Mononuclear cell (primary cell): ENCODE results near the gene CSRP2. TPM values are rescaled to one million over a fixed set of nuclear protein-coding genes. Genes with fewer than 3 reads are reported as not detected.

Source experiments
- H3K27me3 ChIP-seq: 2 replicates; pipeline ENCODE4 v1.6.0; 2011; ENCODE audit warnings: low read length, control low read depth; ENCODE audit not compliant: insufficient read depth
- H3K4me1 ChIP-seq: 2 replicates; pipeline ENCODE4 v1.5.1; 2011; ENCODE audit warnings: mild to moderate bottlenecking, low read length, control low read depth; ENCODE audit not compliant: insufficient read depth
- H3K4me3 ChIP-seq: 2 replicates; pipeline ENCODE4 v1.5.1; 2011; ENCODE audit warnings: mild to moderate bottlenecking, low read length, moderate library complexity
- H3K9me3 ChIP-seq: 2 replicates; pipeline ENCODE4 v1.5.1; 2011; ENCODE audit warnings: low read depth, mild to moderate bottlenecking, control low read depth, low read length
- total RNA-seq: library from RNA; depleted of rRNA; stranded (reverse); fragments of >200 nt; gene quantifications from one replicate; pipeline ENCODE4 v1.2.3, GENCODE V29; 2012

CSRP2 gene
- total RNA-seq, 1 donor, result 0.21 TPM

DNA sequence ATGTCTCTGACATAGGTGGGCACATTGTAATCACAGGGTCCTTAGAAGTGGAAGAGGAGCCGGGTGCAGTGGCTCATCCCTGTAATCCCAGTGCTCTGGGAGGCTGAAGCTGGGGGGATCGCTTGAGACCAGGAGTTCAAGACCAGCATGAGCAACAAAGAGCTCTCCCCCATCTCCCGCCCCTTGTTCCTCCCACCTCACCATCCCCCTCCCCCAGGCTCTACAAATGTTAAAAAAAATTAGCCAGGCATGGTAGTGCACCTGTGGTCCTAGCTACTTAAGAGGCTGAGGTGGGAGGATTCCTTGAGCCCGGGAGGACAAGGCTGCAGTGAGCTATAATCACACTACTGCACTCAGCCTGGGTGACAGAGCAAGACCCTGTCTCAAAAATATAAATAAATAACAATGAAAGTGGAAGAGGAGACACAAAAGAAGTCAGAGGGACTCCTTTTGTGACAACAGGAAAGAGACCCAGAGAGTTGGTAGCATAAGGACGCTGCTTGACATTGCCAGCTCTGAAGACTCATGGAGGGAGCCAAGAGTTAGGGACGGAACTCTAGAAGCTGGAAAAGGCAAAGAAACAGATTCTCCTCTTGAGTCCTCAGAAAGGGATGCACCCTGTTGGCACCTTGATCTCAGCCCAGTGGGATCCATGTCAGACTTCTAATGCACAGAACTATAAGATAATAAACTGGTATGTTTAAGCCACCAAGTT lies 29.6 kb upstream of the CSRP2 start:
- Histone ChIP-seq H3K4me1 (no peaks in the 10 kb centered on the region), H3K4me3 (no peak overlapping the region), H3K9me3 (no peaks in the 10 kb centered on the region), H3K27me3 (no peaks in the 10 kb centered on the region)

DNA sequence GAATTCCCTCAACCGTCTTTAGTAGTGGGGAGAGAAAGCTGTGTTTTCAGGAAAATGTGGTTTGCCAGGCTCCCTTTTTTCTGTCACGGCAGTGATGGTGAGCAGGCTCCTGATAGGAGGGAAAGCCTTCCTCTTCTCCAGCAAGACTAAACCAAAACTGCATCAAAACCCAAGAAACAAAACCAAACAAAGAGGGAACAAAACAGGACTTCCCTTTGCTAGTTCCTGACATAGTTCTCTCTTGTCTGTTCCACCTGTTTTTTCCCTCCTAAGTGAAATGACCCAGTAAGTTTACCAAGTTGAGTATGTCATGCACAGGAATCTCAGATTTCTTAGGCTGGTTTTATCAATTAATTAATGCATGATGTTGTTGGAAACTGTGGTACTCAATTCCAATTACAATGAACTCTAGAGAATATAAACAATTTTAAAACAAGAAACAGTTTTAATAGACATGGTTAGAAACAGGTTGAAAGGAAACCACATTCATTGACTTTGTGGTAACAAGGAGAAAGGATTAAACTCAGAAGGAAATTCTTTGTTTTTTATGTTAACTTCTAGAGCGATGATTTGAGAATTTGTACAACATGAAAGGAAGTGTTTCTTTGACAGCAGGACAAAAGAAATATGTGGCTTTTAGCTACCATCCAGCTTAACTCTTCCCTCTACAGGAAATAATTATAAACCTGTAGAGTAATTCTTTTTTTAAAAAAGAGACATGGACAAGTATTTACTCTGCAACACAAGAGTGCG lies 23.0 kb upstream of the CSRP2 start:
- H3K9me3 ChIP-seq, result no peaks in the 10 kb centered on the region
- H3K4me3 ChIP-seq, result no peak overlapping the region
- H3K4me1 ChIP-seq, result peaks cover 4% of the 10 kb centered on the region
- no peaks in the 10 kb centered on the region for H3K27me3 ChIP-seq

DNA sequence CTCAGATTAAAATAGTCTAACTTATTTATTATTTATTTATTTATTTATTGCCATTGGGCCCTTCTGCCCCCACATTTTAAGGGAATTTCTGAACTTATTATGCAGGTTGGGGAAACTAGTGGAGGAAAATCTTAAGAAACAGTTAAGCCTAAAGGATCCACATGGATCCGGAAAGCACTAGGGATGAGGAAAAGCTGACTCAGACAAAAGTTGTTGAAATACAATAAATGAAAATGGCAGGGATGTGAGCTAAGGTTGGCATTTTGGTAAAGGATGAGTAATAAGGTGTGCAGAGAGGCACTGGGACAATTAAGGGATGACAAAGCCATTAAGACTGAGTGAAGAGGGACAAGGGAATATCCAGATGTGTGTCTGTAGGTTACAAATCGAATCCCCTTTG lies 20.7 kb upstream of the CSRP2 start:
- Histone ChIP-seq H3K4me1 (peaks cover 4% of the 10 kb centered on the region), H3K27me3 (no peaks in the 10 kb centered on the region), H3K4me3 (no peak overlapping the region), H3K9me3 (no peaks in the 10 kb centered on the region)

DNA sequence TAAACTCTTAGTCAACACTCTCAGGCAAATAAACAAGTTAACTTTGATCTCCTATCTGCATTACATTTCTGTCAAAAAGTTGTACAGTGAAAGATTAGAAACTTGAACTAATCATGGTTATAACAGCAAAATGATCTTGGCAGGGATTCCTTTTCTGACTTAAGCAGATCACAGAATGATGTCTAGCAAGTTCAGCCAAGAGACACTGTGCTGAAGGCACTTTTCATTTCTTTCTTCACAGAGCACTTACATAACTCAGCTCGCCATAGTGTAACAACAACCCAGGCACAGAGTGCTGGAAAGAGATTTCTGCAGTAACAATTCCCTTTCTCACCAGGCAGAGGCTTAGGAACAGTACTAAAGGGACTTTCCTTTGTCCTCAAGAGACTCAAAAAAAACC lies 19.6 kb upstream of the CSRP2 start:
- Histone ChIP-seq H3K4me3 (no peak overlapping the region), H3K4me1 (peaks cover 4% of the 10 kb centered on the region)

DNA sequence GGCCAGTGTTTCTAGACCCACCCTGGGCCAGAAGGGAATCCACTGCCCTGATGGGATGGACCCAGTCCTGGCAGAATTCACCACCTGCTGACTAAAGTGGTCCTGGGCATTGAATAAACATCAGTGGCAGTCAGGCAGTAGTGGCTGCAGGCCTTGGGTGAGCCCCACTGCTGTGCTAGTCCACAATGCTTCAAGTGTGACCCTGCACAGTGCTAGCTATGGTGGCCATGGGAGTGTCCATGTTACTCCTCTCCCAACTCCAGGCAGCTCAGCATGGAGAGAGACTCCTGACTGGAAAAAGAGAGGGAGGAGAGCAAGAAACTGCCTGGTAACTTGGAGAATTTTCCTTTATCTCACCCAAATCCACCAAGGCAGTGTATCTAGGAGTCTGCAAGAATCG lies 17.5 kb upstream of the CSRP2 start:
- Histone ChIP-seq H3K4me1 (no peaks in the 10 kb centered on the region), H3K9me3 (no peaks in the 10 kb centered on the region), H3K4me3 (no peak overlapping the region), H3K27me3 (no peaks in the 10 kb centered on the region)

More for the DNA sequence above, 19.6 kb upstream of the CSRP2 start:
- no peaks in the 10 kb centered on the region for H3K27me3 ChIP-seq
- no peaks in the 10 kb centered on the region for H3K9me3 ChIP-seq

DNA sequence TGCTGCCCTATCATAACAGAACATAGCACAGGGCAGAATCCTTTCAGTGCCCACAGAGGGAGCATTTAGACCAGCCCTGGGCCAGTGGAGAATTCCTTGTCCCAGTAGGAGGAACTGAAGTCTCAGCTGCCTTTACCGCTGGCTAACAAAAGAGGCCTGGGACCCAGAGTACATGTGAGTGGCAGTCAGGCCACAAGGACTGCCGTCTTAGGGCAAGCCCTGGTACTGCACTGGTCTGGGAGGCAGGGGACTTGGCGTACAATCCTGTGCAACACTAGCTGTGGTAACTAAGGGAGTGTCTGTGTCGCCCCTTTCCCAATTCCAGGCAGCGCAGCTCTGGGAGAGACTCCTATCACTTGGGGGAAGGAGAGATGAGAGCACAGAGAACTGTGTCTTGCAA lies 17.0 kb upstream of the CSRP2 start:
- Histone ChIP-seq H3K4me3 (no peak overlapping the region), H3K9me3 (no peaks in the 10 kb centered on the region), H3K27me3 (no peaks in the 10 kb centered on the region), H3K4me1 (no peaks in the 10 kb centered on the region)

DNA sequence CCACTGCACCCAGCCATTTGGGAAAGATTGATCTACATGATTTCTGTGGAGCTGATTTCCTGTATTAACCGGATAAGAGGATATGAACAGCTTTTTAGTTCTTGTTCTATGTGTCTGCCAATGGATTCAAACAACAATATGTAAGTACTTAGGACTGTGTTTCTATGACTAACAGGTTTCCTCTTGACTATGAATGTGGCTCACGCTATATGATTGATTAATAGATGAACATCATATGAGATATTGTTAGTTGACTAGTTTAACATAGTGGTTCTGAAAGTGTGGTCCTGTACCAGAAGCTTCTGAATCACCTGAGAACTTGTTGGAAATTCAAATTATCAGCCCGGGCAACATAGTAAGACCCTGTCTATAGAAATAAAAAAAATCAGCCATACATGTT lies 12.8 kb upstream of the CSRP2 start:
- Histone ChIP-seq H3K27me3 (no peaks in the 10 kb centered on the region), H3K4me3 (no peak overlapping the region)

DNA sequence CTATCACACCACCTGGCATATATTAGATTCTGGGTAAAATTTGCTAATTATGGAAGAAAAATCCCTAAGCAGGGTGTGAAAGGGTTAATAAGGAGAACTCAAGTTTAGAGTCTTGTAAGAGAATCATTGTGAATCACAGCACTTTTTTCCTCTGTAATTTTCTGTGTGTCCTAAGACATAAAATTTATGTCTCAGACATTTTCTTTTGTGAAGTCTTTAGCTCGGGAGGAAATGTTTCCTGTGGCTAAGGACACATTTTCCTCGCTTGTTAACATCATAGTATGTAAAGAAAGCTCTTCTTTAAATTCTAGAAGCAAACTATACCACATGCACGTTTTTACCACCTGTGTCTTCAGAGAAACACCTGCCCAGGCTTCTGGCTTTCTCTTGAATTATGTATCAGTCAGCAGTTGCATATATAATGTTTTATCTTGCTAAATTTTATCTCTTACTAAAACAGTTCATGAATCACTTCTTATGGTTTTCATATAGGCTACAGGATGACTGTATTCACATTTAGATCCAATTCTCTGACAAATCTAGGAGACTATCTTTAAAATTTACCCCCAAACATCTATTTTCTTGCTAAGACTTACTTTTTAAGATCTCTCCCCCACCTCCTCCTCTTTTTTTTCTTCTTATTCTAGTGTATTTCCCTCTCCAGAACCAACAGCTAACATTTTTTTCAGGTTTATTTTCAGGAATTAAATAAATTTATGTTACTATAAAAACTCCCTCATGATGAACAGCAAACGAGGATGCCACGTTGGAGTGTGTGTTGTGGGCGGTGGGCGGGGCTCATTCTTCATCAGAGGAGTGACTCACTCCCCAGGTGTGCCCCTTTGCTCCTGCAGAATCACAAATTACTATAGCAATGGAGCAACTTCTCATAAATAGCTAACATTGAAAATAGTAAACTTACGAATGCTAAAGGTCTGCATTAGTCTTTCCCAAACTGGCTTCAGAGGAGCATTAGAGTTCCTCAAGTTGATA lies 11.6 kb upstream of the CSRP2 start:
- H3K4me3 ChIP-seq, result no peak overlapping the region
- no peaks in the 10 kb centered on the region for H3K27me3 ChIP-seq

More for the DNA sequence above, 12.8 kb upstream of the CSRP2 start:
- H3K9me3 ChIP-seq, result no peaks in the 10 kb centered on the region
- no peaks in the 10 kb centered on the region for H3K4me1 ChIP-seq

DNA sequence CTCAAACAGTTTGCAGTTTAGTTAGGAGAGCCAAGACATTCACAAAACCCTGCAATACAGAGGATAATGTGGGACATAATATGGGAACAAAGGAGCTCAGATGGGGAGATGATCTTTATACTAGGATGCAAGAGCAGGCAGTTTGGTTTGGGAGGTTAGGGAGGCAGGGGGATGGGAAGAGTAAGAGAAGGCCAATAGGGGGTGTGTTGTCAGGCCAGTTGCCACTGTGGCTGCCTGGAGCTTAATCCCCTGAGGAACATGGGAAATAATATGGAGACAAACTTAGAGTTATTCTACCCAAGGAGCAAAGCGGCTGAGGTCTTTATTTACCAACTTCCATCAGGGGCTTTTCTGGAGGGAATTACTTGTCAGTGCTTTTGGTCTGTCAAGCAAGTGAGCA lies 10.0 kb upstream of the CSRP2 start:
- H3K9me3 ChIP-seq, result no peaks in the 10 kb centered on the region
- no peaks in the 10 kb centered on the region for H3K27me3 ChIP-seq
- no peaks in the 10 kb centered on the region for H3K4me1 ChIP-seq
- H3K4me3 ChIP-seq, result no peak overlapping the region

More for the DNA sequence above, 11.6 kb upstream of the CSRP2 start:
- Histone ChIP-seq H3K9me3 (no peaks in the 10 kb centered on the region), H3K4me1 (no peaks in the 10 kb centered on the region)

DNA sequence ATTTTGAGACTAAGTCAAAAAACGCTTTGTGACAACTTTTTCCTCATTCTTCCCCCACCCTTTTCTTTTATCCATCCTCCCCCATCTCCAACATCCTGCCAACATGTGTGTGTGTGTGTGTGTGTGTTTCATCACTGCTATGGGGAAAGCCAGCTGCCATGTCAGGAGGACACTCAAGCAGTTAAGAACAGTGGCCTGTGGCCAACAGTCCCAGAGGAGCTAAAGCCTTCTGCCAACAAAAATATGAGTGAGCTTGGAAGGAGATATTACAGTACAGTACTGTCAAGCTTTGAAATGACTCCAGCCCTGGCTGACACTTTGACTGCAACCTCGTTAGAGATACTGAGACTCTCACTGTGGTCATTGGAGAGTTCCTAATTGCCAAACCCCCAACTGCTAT lies 5.0 kb upstream of the CSRP2 start:
- Histone ChIP-seq H3K4me3 (no peak overlapping the region), H3K27me3 (peaks cover 21% of the 10 kb centered on the region), H3K4me1 (peaks cover 8% of the 10 kb centered on the region), H3K9me3 (no peaks in the 10 kb centered on the region)

DNA sequence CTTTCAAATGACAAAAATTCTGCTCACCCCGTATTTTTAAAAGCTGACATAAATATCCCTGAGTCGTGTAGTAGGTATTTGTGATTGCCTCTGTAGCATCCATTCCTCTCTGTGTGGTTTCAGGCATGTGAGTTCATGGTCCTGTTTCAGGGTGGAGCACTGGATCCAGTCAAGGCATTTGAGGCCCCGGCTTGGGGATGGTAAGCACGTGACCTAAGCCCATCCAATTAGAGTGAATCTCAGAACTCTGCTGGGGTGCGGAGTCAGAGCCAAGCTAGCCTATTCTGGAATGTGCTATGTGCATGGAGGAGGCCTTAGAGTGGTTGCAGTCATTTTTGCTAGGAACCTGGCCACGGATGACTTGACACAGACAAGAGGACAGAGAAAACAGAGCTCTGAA lies 4.3 kb upstream of the CSRP2 start:
- peaks cover 14% of the 10 kb centered on the region for H3K4me1 ChIP-seq

DNA sequence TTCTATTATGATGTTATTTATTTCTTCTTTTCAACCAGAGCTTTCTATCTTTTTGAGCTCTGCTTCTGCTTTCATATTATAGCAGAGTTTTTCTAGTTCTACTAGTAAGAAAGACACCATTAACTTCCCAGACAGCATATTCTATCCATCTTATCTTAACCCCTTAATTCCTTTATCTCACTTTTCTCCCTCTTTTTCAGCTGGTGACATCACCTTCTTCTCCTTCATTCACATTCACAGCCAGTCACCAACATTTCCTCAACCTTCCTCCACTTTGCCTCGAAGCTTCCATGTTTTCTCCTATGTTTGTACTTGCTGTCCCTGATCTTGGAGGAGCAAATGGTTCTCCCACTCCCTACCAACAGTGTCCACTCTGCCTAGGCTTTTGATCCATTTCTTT lies 3.5 kb upstream of the CSRP2 start:
- H3K4me3 ChIP-seq, result no peak overlapping the region
- H3K9me3 ChIP-seq, result no peaks in the 10 kb centered on the region
- peaks cover 18% of the 10 kb centered on the region for H3K4me1 ChIP-seq
- peaks cover 34% of the 10 kb centered on the region for H3K27me3 ChIP-seq

More for the DNA sequence above, 4.3 kb upstream of the CSRP2 start:
- H3K27me3 ChIP-seq, result peaks cover 28% of the 10 kb centered on the region
- H3K9me3 ChIP-seq, result no peaks in the 10 kb centered on the region
- H3K4me3 ChIP-seq, result no peak overlapping the region

DNA sequence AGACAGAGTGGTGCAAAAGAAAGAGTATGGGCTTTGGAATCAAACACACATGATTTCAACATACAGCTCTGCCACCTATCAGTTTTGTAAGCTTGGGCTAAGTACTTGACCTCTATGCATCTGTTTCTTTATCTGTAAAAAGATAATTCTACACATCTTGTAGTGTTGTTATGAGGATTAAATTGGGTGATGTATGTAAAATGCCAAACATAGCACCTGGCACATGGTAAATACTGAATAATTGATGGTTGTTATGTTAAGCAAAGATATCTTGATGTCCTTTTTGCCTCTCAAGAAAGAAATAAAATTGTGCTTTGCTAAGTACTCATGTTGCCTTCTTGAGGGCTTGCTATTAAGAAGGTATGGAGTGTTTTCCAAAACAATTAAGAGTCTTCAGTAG lies 2.3 kb upstream of the CSRP2 start:
- Histone ChIP-seq H3K27me3 (peaks cover 46% of the 10 kb centered on the region), H3K9me3 (no peaks in the 10 kb centered on the region), H3K4me3 (no peak overlapping the region), H3K4me1 (peaks cover 18% of the 10 kb centered on the region)

DNA sequence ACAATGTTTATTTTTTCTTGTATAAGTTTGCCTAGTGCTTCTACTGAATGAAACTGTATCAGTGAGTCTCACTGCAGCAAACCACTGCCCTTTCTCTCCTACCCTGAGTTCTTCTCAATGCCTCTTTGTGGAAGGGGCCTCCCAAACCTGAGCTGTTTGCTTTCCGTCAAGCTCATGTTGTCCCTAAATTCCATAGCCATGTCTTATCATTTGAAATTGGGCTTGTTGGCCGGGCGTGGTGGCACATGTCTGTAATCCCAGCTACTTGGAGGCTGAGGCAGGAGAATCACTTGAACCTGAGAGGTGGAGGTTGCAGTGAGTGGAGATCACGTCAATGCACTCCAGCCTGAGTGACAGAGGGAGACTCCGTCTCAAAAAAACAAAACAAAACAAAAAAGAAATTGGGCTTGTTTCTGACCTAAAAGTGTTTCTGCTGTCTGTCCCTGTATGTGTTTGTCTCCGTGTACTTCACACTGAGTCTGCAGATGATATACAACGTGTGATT lies 1.8 kb upstream of the CSRP2 start:
- peaks cover 52% of the 10 kb centered on the region for H3K27me3 ChIP-seq
- peaks cover 18% of the 10 kb centered on the region for H3K4me1 ChIP-seq
- no peak overlapping the region for H3K4me3 ChIP-seq
- no peaks in the 10 kb centered on the region for H3K9me3 ChIP-seq
